ENCODE measurements around the gene RAB3GAP2. TPM values are rescaled to one million over a fixed set of nuclear protein-coding genes. Genes with fewer than 3 reads are reported as not detected.

The RAB3GAP2 gene
- total and polyA plus RNA-seq, 5 experiments from 2014 or later: 16.6 to 52.0 (median 22.8) TPM

- no peaks in the 10 kb centered on the region for H3K4me1 Mint-ChIP-seq
- peaks cover 16 to 30% (median 17%) of the 10 kb centered on the region in 5 donors for H3K27me3 Mint-ChIP-seq
- DNase-seq: no peak
- H3K27ac Mint-ChIP-seq: peak overlapping the region in 1 of 10 donors; percentile 26
- peaks cover 0 to 13% (median 6%) of the 10 kb centered on the region in 9 donors for H3K9me3 Mint-ChIP-seq
- POLR2A ChIA-PET: no interaction called here
- H3K36me3 Mint-ChIP-seq: peaks cover 0 to 3% (median 0%) of the 10 kb centered on the region in 3 donors
- no peak for ATAC-seq
- no peak overlapping the region for H3K4me3 Mint-ChIP-seq
Measured at GRCh38 chr1:220300442-220301121, 28.3 kb upstream of the RAB3GAP2 start.

- H3K9me3 Mint-ChIP-seq: peaks cover 0 to 5% (median 0%) of the 10 kb centered on the region in 9 donors
- no peaks in the 10 kb centered on the region for H3K4me1 Mint-ChIP-seq
- ATAC-seq: no peak
- no peak for DNase-seq
- peaks cover 0 to 3% (median 0%) of the 10 kb centered on the region in 3 donors for H3K36me3 Mint-ChIP-seq
- H3K4me3 Mint-ChIP-seq: no peak overlapping the region
- POLR2A ChIA-PET: no interaction called here
- H3K27ac Mint-ChIP-seq: no peak overlapping the region
- H3K27me3 Mint-ChIP-seq: peaks cover 14 to 30% (median 24%) of the 10 kb centered on the region in 5 donors
Measured at GRCh38 chr1:220299337-220299736, 27.1 kb upstream of the RAB3GAP2 start.

- no peaks in the 10 kb centered on the region for H3K4me1 Mint-ChIP-seq
- H3K27ac Mint-ChIP-seq: peak overlapping the region in 1 of 10 donors; percentile 41
- no peaks in the 10 kb centered on the region for H3K9me3 Mint-ChIP-seq
- no peak overlapping the region for H3K4me3 Mint-ChIP-seq
- DNase-seq (no peak), ATAC-seq (no peak)
- H3K27me3 Mint-ChIP-seq: peaks cover 14 to 31% (median 22%) of the 10 kb centered on the region in 5 donors
- POLR2A ChIA-PET: no interaction called here
- H3K36me3 Mint-ChIP-seq: no peaks in the 10 kb centered on the region
Measured at GRCh38 chr1:220298470-220299205, 26.4 kb upstream of the RAB3GAP2 start.

GRCh38 chr1:220296981-220297380 is 24.7 kb upstream of the RAB3GAP2 start:
- Mint-ChIP-seq H3K9me3 (no peaks in the 10 kb centered on the region), H3K27ac (no peak overlapping the region), H3K27me3 (peaks cover 10 to 48% (median 27%) of the 10 kb centered on the region in 5 donors), H3K36me3 (no peaks in the 10 kb centered on the region), H3K4me3 (no peak overlapping the region), H3K4me1 (no peaks in the 10 kb centered on the region)
- ATAC-seq (no peak), DNase-seq (no peak)
- POLR2A ChIA-PET: no interaction called here

GRCh38 chr1:220294846-220295301 is 22.6 kb upstream of the RAB3GAP2 start:
- peaks cover 0 to 2% (median 0%) of the 10 kb centered on the region in 4 donors for H3K4me1 Mint-ChIP-seq
- no peaks in the 10 kb centered on the region for H3K9me3 Mint-ChIP-seq
- H3K27ac Mint-ChIP-seq: no peak overlapping the region
- no peak overlapping the region for H3K4me3 Mint-ChIP-seq
- no peaks in the 10 kb centered on the region for H3K36me3 Mint-ChIP-seq
- H3K27me3 Mint-ChIP-seq: peaks cover 9 to 48% (median 21%) of the 10 kb centered on the region in 5 donors
- ATAC-seq: no peak
- DNase-seq: no peak
- POLR2A ChIA-PET: no interaction called here

GRCh38 chr1:220291580-220291979 is 19.3 kb upstream of the RAB3GAP2 start:
- H3K9me3 Mint-ChIP-seq: no peaks in the 10 kb centered on the region
- ATAC-seq: no peak
- no peaks in the 10 kb centered on the region for H3K36me3 Mint-ChIP-seq
- DNase-seq: no peak
- no peak overlapping the region for H3K4me3 Mint-ChIP-seq
- H3K4me1 Mint-ChIP-seq: peaks cover 0 to 2% (median 0%) of the 10 kb centered on the region in 4 donors
- POLR2A ChIA-PET: no interaction called here
- H3K27ac Mint-ChIP-seq: no peak overlapping the region
- H3K27me3 Mint-ChIP-seq: peaks cover 9 to 39% (median 17%) of the 10 kb centered on the region in 5 donors

GRCh38 chr1:220290140-220290761 is 18.0 kb upstream of the RAB3GAP2 start:
- POLR2A ChIA-PET: interaction anchor here (0.6 kb wide), 1 partner anchor 149 kb away, joined by 5 read pairs; no protein-coding TSS in a partner anchor

GRCh38 chr1:220287129-220287528 is 14.9 kb upstream of the RAB3GAP2 start:
- Mint-ChIP-seq H3K36me3 (no peaks in the 10 kb centered on the region), H3K27me3 (peaks cover 0 to 11% (median 2%) of the 10 kb centered on the region in 5 donors), H3K4me1 (peaks cover 0 to 2% (median 0%) of the 10 kb centered on the region in 4 donors), H3K4me3 (no peak overlapping the region), H3K9me3 (no peaks in the 10 kb centered on the region), H3K27ac (no peak overlapping the region)
- POLR2A ChIA-PET: no interaction called here
- ATAC-seq (no peak), DNase-seq (no peak)

More at GRCh38 chr1:220290140-220290761, 18.0 kb upstream of the RAB3GAP2 start:
- Mint-ChIP-seq H3K9me3 (no peaks in the 10 kb centered on the region), H3K27me3 (peaks cover 7 to 31% (median 11%) of the 10 kb centered on the region in 5 donors), H3K27ac (no peak overlapping the region), H3K4me1 (peaks cover 0 to 2% (median 0%) of the 10 kb centered on the region in 4 donors), H3K4me3 (no peak overlapping the region), H3K36me3 (no peaks in the 10 kb centered on the region)
- ATAC-seq (no peak), DNase-seq (no peak)

GRCh38 chr1:220283625-220284024 is 11.4 kb upstream of the RAB3GAP2 start:
- H3K27ac Mint-ChIP-seq: no peak overlapping the region
- no peak for DNase-seq
- no peaks in the 10 kb centered on the region for H3K36me3 Mint-ChIP-seq
- H3K4me1 Mint-ChIP-seq: no peaks in the 10 kb centered on the region
- H3K4me3 Mint-ChIP-seq: no peak overlapping the region
- peaks cover 0 to 6% (median 0%) of the 10 kb centered on the region in 5 donors for H3K27me3 Mint-ChIP-seq
- H3K9me3 Mint-ChIP-seq: no peaks in the 10 kb centered on the region
- POLR2A ChIA-PET: no interaction called here
- no peak for ATAC-seq

GRCh38 chr1:220281159-220281574 is 8.9 kb upstream of the RAB3GAP2 start:
- Mint-ChIP-seq H3K4me3 (no peak overlapping the region), H3K36me3 (no peaks in the 10 kb centered on the region), H3K9me3 (no peaks in the 10 kb centered on the region), H3K27ac (no peak overlapping the region), H3K4me1 (no peaks in the 10 kb centered on the region), H3K27me3 (peaks cover 0 to 17% (median 6%) of the 10 kb centered on the region in 5 donors)
- POLR2A ChIA-PET: no interaction called here
- ATAC-seq: no peak
- no peak for DNase-seq

- H3K4me1 Mint-ChIP-seq: no peaks in the 10 kb centered on the region
- DNase-seq (no peak), ATAC-seq (no peak)
- peaks cover 0 to 21% (median 6%) of the 10 kb centered on the region in 5 donors for H3K27me3 Mint-ChIP-seq
- H3K9me3 Mint-ChIP-seq: no peaks in the 10 kb centered on the region
- H3K36me3 Mint-ChIP-seq: no peaks in the 10 kb centered on the region
- no peak overlapping the region for H3K4me3 Mint-ChIP-seq
- POLR2A ChIA-PET: no interaction called here
- H3K27ac Mint-ChIP-seq: no peak overlapping the region
Measured at GRCh38 chr1:220280249-220280648, 8.0 kb upstream of the RAB3GAP2 start.

GRCh38 chr1:220278991-220279390 is 6.7 kb upstream of the RAB3GAP2 start:
- H3K36me3 Mint-ChIP-seq: no peaks in the 10 kb centered on the region
- H3K9me3 Mint-ChIP-seq: no peaks in the 10 kb centered on the region
- DNase-seq: no peak
- peaks cover 0 to 21% (median 8%) of the 10 kb centered on the region in 5 donors for H3K27me3 Mint-ChIP-seq
- H3K4me1 Mint-ChIP-seq: no peaks in the 10 kb centered on the region
- no peak for ATAC-seq
- H3K4me3 Mint-ChIP-seq: no peak overlapping the region
- POLR2A ChIA-PET: no interaction called here
- H3K27ac Mint-ChIP-seq: no peak overlapping the region

GRCh38 chr1:220275430-220275829 is 3.2 kb upstream of the RAB3GAP2 start:
- POLR2A ChIA-PET: no interaction called here
- ATAC-seq (no peak), DNase-seq (no peak)
- no peaks in the 10 kb centered on the region for H3K9me3 Mint-ChIP-seq
- peaks cover 0 to 21% (median 8%) of the 10 kb centered on the region in 5 donors for H3K27me3 Mint-ChIP-seq
- no peaks in the 10 kb centered on the region for H3K36me3 Mint-ChIP-seq
- H3K27ac Mint-ChIP-seq: no peak overlapping the region
- no peak overlapping the region for H3K4me3 Mint-ChIP-seq
- peaks cover 0 to 5% (median 4%) of the 10 kb centered on the region in 4 donors for H3K4me1 Mint-ChIP-seq
